OCI-LY1 (cell line): Measurements from ENCODE around the gene ZNF148.

Experiments
- H2AFZ ChIP-seq: fragments of 200-600 bp; sonication (generic), shearing (Covaris generic); 2 replicates; pipeline ENCODE4 v1.6.0; 2014; ENCODE audit warnings: antibody characterized with exemption, mild to moderate bottlenecking, low read length
- H3F3A ChIP-seq: fragments of 200-600 bp; sonication (generic), shearing (Covaris generic); 2 replicates; pipeline ENCODE4 v1.6.0; 2014; ENCODE audit warnings: mild to moderate bottlenecking, antibody characterized with exemption, low read length, moderate library complexity; ENCODE audit not compliant: insufficient read depth
- H3K27ac ChIP-seq: fragments of 200-600 bp; sonication (generic); 2 replicates; pipeline ENCODE4 v1.5.1; 2014; ENCODE audit warnings: low read length, mixed run types, mild to moderate bottlenecking, low read depth; ENCODE audit not compliant: poor library complexity, severe bottlenecking
- H3K27me3 ChIP-seq: fragments of 200-600 bp; sonication (generic); 2 replicates; pipeline ENCODE4 v1.6.0; 2014; ENCODE audit warnings: antibody characterized with exemption, mild to moderate bottlenecking, low read length, moderate library complexity; ENCODE audit not compliant: insufficient read depth
- H3K36me3 ChIP-seq: fragments of 200-600 bp; sonication (generic); 2 replicates; pipeline ENCODE4 v1.6.1; 2014; ENCODE audit warnings: mild to moderate bottlenecking, antibody characterized with exemption, low read length, moderate library complexity, mixed read lengths; ENCODE audit not compliant: insufficient read depth
- H3K4me1 ChIP-seq: fragments of 200-600 bp; sonication (generic); 2 replicates; pipeline ENCODE4 v1.5.1; 2014; ENCODE audit warnings: mild to moderate bottlenecking, low read length, moderate library complexity; ENCODE audit not compliant: insufficient read depth, severe bottlenecking
- H3K4me2 ChIP-seq: fragments of 200-600 bp; sonication (generic), shearing (Covaris generic); 2 replicates; pipeline ENCODE4 v1.6.1; 2014; ENCODE audit warnings: low read length
- H3K4me3 ChIP-seq: fragments of 200-600 bp; sonication (generic); 2 replicates; pipeline ENCODE4 v1.5.1; 2014; ENCODE audit warnings: low read length, low read depth, mild to moderate bottlenecking, mixed read lengths; ENCODE audit not compliant: poor library complexity, severe bottlenecking
- H3K79me2 ChIP-seq: fragments of 200-600 bp; shearing (Covaris generic); 2 replicates; pipeline ENCODE4 v1.6.1; 2016; ENCODE audit warnings: mixed run types, low read length, mixed read lengths; ENCODE audit not compliant: insufficient read depth
- H3K9ac ChIP-seq: fragments of 200-600 bp; sonication (generic), shearing (Covaris generic); 2 replicates; pipeline ENCODE4 v1.6.1; 2014; ENCODE audit warnings: mild to moderate bottlenecking, low read length, mixed read lengths
- H3K9me2 ChIP-seq: fragments of 200-600 bp; sonication (generic), shearing (Covaris generic); 2 replicates; pipeline ENCODE4 v1.6.1; 2014; ENCODE audit warnings: low read depth, mild to moderate bottlenecking, low read length, mixed read lengths
- H3K9me3 ChIP-seq: fragments of 200-600 bp; shearing (Covaris generic); 2 replicates; pipeline ENCODE4 v1.6.1; 2014; ENCODE audit warnings: low read length, mixed read lengths
- H4K20me1 ChIP-seq: fragments of 200-600 bp; sonication (generic), shearing (Covaris generic); 2 replicates; pipeline ENCODE4 v1.6.0; 2016; ENCODE audit warnings: mild to moderate bottlenecking, low read length; ENCODE audit not compliant: insufficient read depth
- CTCF ChIP-seq: fragments of 200-600 bp; sonication (generic), shearing (Covaris generic); IDR thresholded peaks from 2 replicates; pipeline ENCODE4 v1.5.1; 2017; ENCODE audit warnings: mild to moderate bottlenecking, antibody characterized with exemption, low read length, moderate library complexity, mixed read lengths
- EZH2 ChIP-seq: fragments of 200-600 bp; sonication (generic), shearing (Covaris generic); IDR thresholded peaks from 2 replicates; pipeline ENCODE4 v1.8.0; 2017; ENCODE audit warnings: borderline replicate concordance, mixed run types, mild to moderate bottlenecking, antibody characterized with exemption, low read length, moderate library complexity, mixed read lengths

ZNF148 gene

DNA sequence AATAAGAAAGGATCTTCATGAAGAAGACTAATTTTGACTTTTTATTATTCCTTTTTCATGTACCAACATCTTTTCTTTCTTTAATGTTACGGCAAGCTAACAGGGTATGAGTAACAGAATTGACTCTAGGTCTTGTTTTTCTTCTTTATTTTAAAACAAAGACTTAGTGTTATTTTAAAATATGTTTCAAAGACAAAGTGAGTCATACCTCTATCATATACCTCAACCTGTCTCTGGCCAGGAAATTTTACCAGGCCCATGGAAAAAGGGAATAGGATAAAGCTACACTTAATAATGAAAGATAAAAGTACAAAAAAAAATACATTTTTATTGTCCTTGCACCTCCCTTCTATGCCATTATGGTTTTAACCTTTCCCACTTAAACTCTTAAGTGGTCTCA, 57.4 kb downstream of the ZNF148 start:
- Histone ChIP-seq H3K9me3 (0 out of 2 replicates have a peak, but pooled peaks cover 2% of the 10 kb centered on the region), H3K4me1 (no peaks in the 10 kb centered on the region), H3K27me3 (no peaks in the 10 kb centered on the region), H3K9me2 (no peaks in the 10 kb centered on the region), H3K27ac (no peak overlapping the region), H4K20me1 (no peaks in the 10 kb centered on the region), H3K4me2 (no peak overlapping the region), H3K79me2 (no peaks in the 10 kb centered on the region), H3K36me3 (peaks cover 84% of the 10 kb centered on the region), H3K4me3 (no peak overlapping the region), H2AFZ (no peak overlapping the region), H3F3A (no peaks in the 10 kb centered on the region), H3K9ac (no peak overlapping the region)
- TF ChIP-seq CTCF (no peak), EZH2 (no peak)

GRCh38 chr3:125316949-125317348, 58.2 kb downstream of the ZNF148 start:
- H3K9me3 ChIP-seq, result peaks cover 9% of the 10 kb centered on the region
- no peak overlapping the region for H2AFZ ChIP-seq
- no peak overlapping the region for H3K4me2 ChIP-seq
- H3K9ac ChIP-seq, result no peak overlapping the region
- H3F3A ChIP-seq, result no peaks in the 10 kb centered on the region
- H3K27ac ChIP-seq, result no peak overlapping the region
- no peaks in the 10 kb centered on the region for H3K4me1 ChIP-seq
- H3K79me2 ChIP-seq, result no peaks in the 10 kb centered on the region
- H4K20me1 ChIP-seq, result no peaks in the 10 kb centered on the region
- TF ChIP-seq CTCF, result no peak
- no peak for TF ChIP-seq EZH2
- no peak overlapping the region for H3K4me3 ChIP-seq
- H3K27me3 ChIP-seq, result no peaks in the 10 kb centered on the region
- H3K9me2 ChIP-seq, result no peaks in the 10 kb centered on the region
- H3K36me3 ChIP-seq, result peaks cover 84% of the 10 kb centered on the region

- Histone ChIP-seq H3K4me1 (no peaks in the 10 kb centered on the region), H4K20me1 (no peaks in the 10 kb centered on the region), H3K9me3 (peaks cover 10% of the 10 kb centered on the region), H3K4me2 (no peak overlapping the region), H3K27ac (no peak overlapping the region), H2AFZ (no peak overlapping the region), H3F3A (no peaks in the 10 kb centered on the region), H3K9ac (no peak overlapping the region), H3K9me2 (no peaks in the 10 kb centered on the region), H3K36me3 (peaks cover 84% of the 10 kb centered on the region), H3K27me3 (no peaks in the 10 kb centered on the region), H3K79me2 (no peaks in the 10 kb centered on the region), H3K4me3 (no peak overlapping the region)
- TF ChIP-seq CTCF, result no peak
- TF ChIP-seq EZH2, result no peak
Observed at GRCh38 chr3:125316246-125316645, 58.9 kb downstream of the ZNF148 start.
